SK-N-MC (cell line): ENCODE results near the gene CREB3L4.
"Not testable (repeated sequence)": the region's sequence is repeated elsewhere in the genome, so short reads cannot be mapped to it uniquely, and the experiment has no call there.

Experiments
- DNase-seq: peaks from one replicate; pipeline ENCODE4 v3.0.0-alpha.2; 2011; ENCODE audit warnings: low read depth, low spot score
- H3K27ac ChIP-seq: fragments of 200-600 bp; sonication (generic); 2 replicates; pipeline ENCODE4 v1.5.1; 2016; ENCODE audit warnings: mixed run types
- H3K36me3 ChIP-seq: fragments of 200-600 bp; sonication (generic); 2 replicates; pipeline ENCODE4 v1.6.1; 2017; ENCODE audit warnings: antibody characterized with exemption, low read length, mixed read lengths; ENCODE audit not compliant: insufficient read depth
- H3K4me3 ChIP-seq: fragments of 200-600 bp; sonication (generic); 2 replicates; pipeline ENCODE4 v1.5.1; 2016
- H3K9ac ChIP-seq: fragments of 200-600 bp; sonication (generic); 2 replicates; pipeline ENCODE4 v1.8.0; 2017; ENCODE audit warnings: mixed run types, mixed read lengths; ENCODE audit not compliant: insufficient read length
- H3K9me3 ChIP-seq: fragments of 200-600 bp; sonication (generic); 2 replicates; pipeline ENCODE4 v1.6.1; 2017; ENCODE audit warnings: low read depth, mild to moderate bottlenecking, antibody characterized with exemption, low read length, moderate library complexity, mixed read lengths
- EZH2 ChIP-seq: fragments of 200-600 bp; sonication (generic); IDR thresholded peaks from one replicate; pipeline ENCODE4 v1.6.1; 2017; ENCODE audit warnings: antibody characterized with exemption
- FOXP2 ChIP-seq: optimal IDR thresholded peaks from 2 replicates; pipeline ENCODE3; 2011; ENCODE audit warnings: mild to moderate bottlenecking, moderate library complexity; ENCODE audit not compliant: insufficient read depth; ENCODE audit errors: extremely low read length, control extremely low read depth
- POLR2AphosphoS5 ChIP-seq: IDR thresholded peaks from 2 replicates; pipeline ENCODE4 v1.6.1; 2012; ENCODE audit warnings: mild to moderate bottlenecking, low read depth, low read length, borderline replicate concordance

CREB3L4 gene

GRCh38 chr1:153970346-153970745 is 2.6 kb downstream of the CREB3L4 start:
- H3K4me3 ChIP-seq: no peak overlapping the region
- no peak for TF ChIP-seq FOXP2
- no peak for TF ChIP-seq POLR2AphosphoS5
- TF ChIP-seq EZH2: no peak
- H3K27ac ChIP-seq: no peak overlapping the region
- DNase-seq: no peak
- H3K9ac ChIP-seq: no peak overlapping the region
- H3K36me3 ChIP-seq: peaks cover 18% of the 10 kb centered on the region
- H3K9me3 ChIP-seq: no peaks in the 10 kb centered on the region

GRCh38 chr1:153973071-153973470 is 5.4 kb downstream of the CREB3L4 start:
- TF ChIP-seq EZH2: no peak
- TF ChIP-seq POLR2AphosphoS5: no peak
- no peak for TF ChIP-seq FOXP2
- DNase-seq: no peak
- no peaks in the 10 kb centered on the region for H3K9me3 ChIP-seq
- no peak overlapping the region for H3K9ac ChIP-seq
- peaks cover 25% of the 10 kb centered on the region for H3K36me3 ChIP-seq
- H3K27ac ChIP-seq: no peak overlapping the region
- no peak overlapping the region for H3K4me3 ChIP-seq

- no peak for TF ChIP-seq FOXP2
- TF ChIP-seq POLR2AphosphoS5: no peak
- TF ChIP-seq EZH2: no peak
- no peaks in the 10 kb centered on the region for H3K9me3 ChIP-seq
- H3K36me3 ChIP-seq: peaks cover 25% of the 10 kb centered on the region
- no peak overlapping the region for H3K9ac ChIP-seq
- H3K27ac ChIP-seq: no peak overlapping the region
- H3K4me3 ChIP-seq: no peak overlapping the region
- no peak for DNase-seq
These were observed 5.8 kb downstream of the CREB3L4 start for GRCh38 chr1:153973525-153973924.

- no peaks in the 10 kb centered on the region for H3K9me3 ChIP-seq
- H3K4me3 ChIP-seq: peak overlapping the region; percentile 86
- H3K27ac ChIP-seq: peak overlapping the region; percentile 75
- peak overlapping the region; percentile 95 for H3K9ac ChIP-seq
- DNase-seq: no peak
- no peak for TF ChIP-seq FOXP2
- no peak for TF ChIP-seq POLR2AphosphoS5
- TF ChIP-seq EZH2: no peak
- peaks cover 25% of the 10 kb centered on the region for H3K36me3 ChIP-seq
These were observed 9.1 kb downstream of the CREB3L4 start for GRCh38 chr1:153976819-153977249.

- TF ChIP-seq EZH2 (no peak), POLR2AphosphoS5 (peak; percentile 90), FOXP2 (no peak)
These were observed 9.8 kb downstream of the CREB3L4 start, which contains the start of gene JTB for GRCh38 chr1:153977250-153978240. TSS of gene JTB (minus strand) at chr1:153977674. CDS start at chr1:153977252, 422 bp downstream.

GRCh38 chr1:153978274-153978909 is 10.7 kb downstream of the CREB3L4 start:
- DNase-seq: no peak
- H3K27ac ChIP-seq: no peak overlapping the region

More at GRCh38 chr1:153977250-153978240, 9.8 kb downstream of the CREB3L4 start, which contains the start of gene JTB:
- no peaks in the 10 kb centered on the region for H3K9me3 ChIP-seq
- H3K27ac ChIP-seq: peak within 1 kb of the TSS; percentile 75
- H3K4me3 ChIP-seq: peak within 1 kb of the TSS; percentile 86
- no peak for DNase-seq
- H3K36me3 ChIP-seq: peaks cover 25% of the 10 kb centered on the region
- H3K9ac ChIP-seq: peak within 1 kb of the TSS; percentile 95

GRCh38 chr1:153979091-153979490 is 11.4 kb downstream of the CREB3L4 start:
- not testable (repeated sequence) for H3K9me3 ChIP-seq, DNase-seq, H3K4me3 ChIP-seq, H3K27ac ChIP-seq, H3K9ac ChIP-seq
- peaks cover 19% of the 10 kb centered on the region for H3K36me3 ChIP-seq

More at GRCh38 chr1:153978274-153978909, 10.7 kb downstream of the CREB3L4 start:
- Histone ChIP-seq H3K36me3 (peaks cover 25% of the 10 kb centered on the region), H3K9ac (peak overlapping the region; percentile 95), H3K4me3 (peak overlapping the region; percentile 86), H3K9me3 (no peaks in the 10 kb centered on the region)
- TF ChIP-seq FOXP2 (no peak), EZH2 (no peak), POLR2AphosphoS5 (no peak)

GRCh38 chr1:153981735-153982134 is 14.0 kb downstream of the CREB3L4 start:
- H3K4me3 ChIP-seq, H3K27ac ChIP-seq, DNase-seq, H3K9me3 ChIP-seq, H3K9ac ChIP-seq, H3K36me3 ChIP-seq: not testable (repeated sequence)
